Measurements from ENCODE around the gene EIF3L. TPM values are rescaled to one million over a fixed set of nuclear protein-coding genes. Genes with fewer than 3 reads are reported as not detected.

EIF3L gene
- polyA plus RNA-seq, 3 donors: 209 to 503 (median 246) TPM

DNA sequence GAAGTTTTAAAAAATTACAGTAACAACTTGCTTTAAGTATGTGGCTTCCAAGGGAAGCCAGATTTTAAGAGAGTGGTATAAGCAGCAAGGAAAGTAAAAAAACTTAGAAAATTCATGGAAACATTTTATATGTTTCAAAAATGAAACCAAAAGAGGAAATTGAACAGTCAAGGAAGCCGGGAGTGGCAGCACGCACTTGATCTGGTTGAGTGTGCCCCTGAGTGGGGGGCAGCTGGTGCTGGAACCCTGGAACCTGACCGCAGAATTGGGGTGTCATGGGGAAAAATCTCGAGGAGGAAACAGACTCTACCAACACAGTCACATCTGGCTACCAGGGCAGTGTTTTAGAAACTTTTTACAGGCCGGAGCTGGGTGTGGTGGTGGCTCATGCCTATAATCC is 70.9 kb downstream of the EIF3L start:
- Histone ChIP-seq H3K4me3 (replicated peaks in 1 of 3; ENCODE audit: low read depth in 2 of 3, low read length in 3 of 3) (peak overlapping the region; percentile 16 to 74 (median 28)), H3K9me3 (replicated peaks in 1 of 2; ENCODE audit: control insufficient read depth in 1 of 2, insufficient read depth in 1 of 2, low read length in 2 of 2) (no peaks in the 10 kb centered on the region), H3K79me2 (ENCODE audit: insufficient read depth, low read length) (no peaks in the 10 kb centered on the region), H3K27me3 (ENCODE audit: control insufficient read depth in 2 of 2, insufficient read depth in 2 of 2, low read length in 2 of 2) (no peaks in the 10 kb centered on the region), H3K4me2 (replicated peaks; ENCODE audit: extremely low read depth, low read length, poor library complexity, severe bottlenecking) (peak overlapping the region; percentile 79), H3K9ac (ENCODE audit: insufficient read depth, low read length, poor library complexity, severe bottlenecking) (peak overlapping the region; percentile 70), H2AFZ (ENCODE audit: insufficient read depth, low read depth, low read length, poor library complexity, severe bottlenecking) (peak overlapping the region; percentile 90), H3K36me3 (replicated peaks in 1 of 2; ENCODE audit: control insufficient read depth in 1 of 2, insufficient read depth in 2 of 2, low read length in 2 of 2) (peaks cover 22 to 44% of the 10 kb centered on the region in 2 donors), H4K20me1 (ENCODE audit: insufficient read depth, low read length) (no peaks in the 10 kb centered on the region), H3K4me1 (ENCODE audit: control insufficient read depth in 1 of 2, insufficient read depth in 2 of 2, low read length in 2 of 2) (peaks cover 7 to 9% of the 10 kb centered on the region in 2 donors), H3K27ac (ENCODE audit: low read depth in 1 of 2, low read length in 2 of 2) (peak overlapping the region; percentile 42 to 87)
- peak overlapping the region; percentile 76 to 90 for H3K4me3 Mint-ChIP-seq
- 0% methylated on average over 2 of the region's 5 CpGs for WGBS (ENCODE audit: insufficient coverage)
- DNase-seq: peak in 2 of 3 donors; percentile 31 to 33
- H3K9me3 Mint-ChIP-seq: no peaks in the 10 kb centered on the region
- H3K36me3 Mint-ChIP-seq: peaks cover 30 to 39% of the 10 kb centered on the region in 2 donors
- no peak for TF ChIP-seq CTCF (IDR thresholded peaks at IDR 0.05)
- H3K4me1 Mint-ChIP-seq: peaks cover 5% of the 10 kb centered on the region
- peaks cover 0 to 3% (median 2%) of the 10 kb centered on the region in 3 donors for H3K27me3 Mint-ChIP-seq (ENCODE audit: low read depth in 3 of 3)
- H3K27ac Mint-ChIP-seq: peak overlapping the region; percentile 82 to 95 (median 89)
- intact Hi-C loops (cut with micrococcal nuclease): no loop called here

DNA sequence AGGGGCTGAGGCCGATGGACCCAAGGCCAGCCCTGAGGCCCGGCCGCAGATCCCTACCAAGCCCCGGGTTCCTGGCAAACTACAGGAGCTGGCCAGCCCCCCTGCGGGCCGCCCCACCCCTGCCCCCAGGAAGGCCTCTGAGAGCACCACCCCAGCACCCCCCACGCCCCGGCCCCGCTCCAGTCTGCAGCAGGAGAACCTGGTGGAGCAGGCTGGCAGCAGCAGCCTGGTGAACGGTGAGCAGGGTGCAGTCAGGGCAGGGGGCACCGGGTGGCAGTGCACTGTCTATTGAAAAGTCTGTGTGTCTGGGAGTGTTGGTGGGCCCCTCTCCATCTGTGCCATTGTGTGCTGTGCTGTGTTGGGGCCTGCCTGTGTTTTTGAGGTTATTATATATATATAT is 73.0 kb downstream of the EIF3L start:
- H3K9me3 ChIP-seq (replicated peaks in 1 of 2; ENCODE audit: control insufficient read depth in 1 of 2, insufficient read depth in 1 of 2, low read length in 2 of 2): no peaks in the 10 kb centered on the region
- H2AFZ ChIP-seq (ENCODE audit: insufficient read depth, low read depth, low read length, poor library complexity, severe bottlenecking): no peak overlapping the region
- no peak overlapping the region for H3K4me2 ChIP-seq (replicated peaks; ENCODE audit: extremely low read depth, low read length, poor library complexity, severe bottlenecking)
- Mint-ChIP-seq H3K27ac (no peak overlapping the region), H3K4me3 (no peak overlapping the region), H3K4me1 (peaks cover 5% of the 10 kb centered on the region), H3K27me3 (ENCODE audit: low read depth in 3 of 3) (peaks cover 0 to 3% (median 2%) of the 10 kb centered on the region in 3 donors), H3K9me3 (no peaks in the 10 kb centered on the region), H3K36me3 (peaks cover 29 to 51% of the 10 kb centered on the region in 2 donors)
- no peaks in the 10 kb centered on the region for H3K27me3 ChIP-seq (ENCODE audit: control insufficient read depth in 2 of 2, insufficient read depth in 2 of 2, low read length in 2 of 2)
- H3K4me1 ChIP-seq (ENCODE audit: control insufficient read depth in 1 of 2, insufficient read depth in 2 of 2, low read length in 2 of 2): peaks cover 7 to 9% of the 10 kb centered on the region in 2 donors
- no peak for TF ChIP-seq CTCF (IDR thresholded peaks at IDR 0.05)
- H3K9ac ChIP-seq (ENCODE audit: insufficient read depth, low read length, poor library complexity, severe bottlenecking): no peak overlapping the region
- H3K27ac ChIP-seq (ENCODE audit: low read depth in 1 of 2, low read length in 2 of 2): no peak overlapping the region
- 86% methylated on average over 1 of the region's 11 CpGs for WGBS (ENCODE audit: insufficient coverage)
- H4K20me1 ChIP-seq (ENCODE audit: insufficient read depth, low read length): no peaks in the 10 kb centered on the region
- no peak for DNase-seq
- intact Hi-C loops (cut with micrococcal nuclease): no loop called here
- no peaks in the 10 kb centered on the region for H3K79me2 ChIP-seq (ENCODE audit: insufficient read depth, low read length)
- H3K4me3 ChIP-seq (replicated peaks in 1 of 3; ENCODE audit: low read depth in 2 of 3, low read length in 3 of 3): no peak overlapping the region
- peaks cover 35 to 52% of the 10 kb centered on the region in 2 donors for H3K36me3 ChIP-seq (replicated peaks in 1 of 2; ENCODE audit: control insufficient read depth in 1 of 2, insufficient read depth in 2 of 2, low read length in 2 of 2)
